ENCODE results near the gene SNAI3.
A peak's percentile ranks its signal among the peaks of the same experiment; 100 is the strongest.

Gene SNAI3

DNA sequence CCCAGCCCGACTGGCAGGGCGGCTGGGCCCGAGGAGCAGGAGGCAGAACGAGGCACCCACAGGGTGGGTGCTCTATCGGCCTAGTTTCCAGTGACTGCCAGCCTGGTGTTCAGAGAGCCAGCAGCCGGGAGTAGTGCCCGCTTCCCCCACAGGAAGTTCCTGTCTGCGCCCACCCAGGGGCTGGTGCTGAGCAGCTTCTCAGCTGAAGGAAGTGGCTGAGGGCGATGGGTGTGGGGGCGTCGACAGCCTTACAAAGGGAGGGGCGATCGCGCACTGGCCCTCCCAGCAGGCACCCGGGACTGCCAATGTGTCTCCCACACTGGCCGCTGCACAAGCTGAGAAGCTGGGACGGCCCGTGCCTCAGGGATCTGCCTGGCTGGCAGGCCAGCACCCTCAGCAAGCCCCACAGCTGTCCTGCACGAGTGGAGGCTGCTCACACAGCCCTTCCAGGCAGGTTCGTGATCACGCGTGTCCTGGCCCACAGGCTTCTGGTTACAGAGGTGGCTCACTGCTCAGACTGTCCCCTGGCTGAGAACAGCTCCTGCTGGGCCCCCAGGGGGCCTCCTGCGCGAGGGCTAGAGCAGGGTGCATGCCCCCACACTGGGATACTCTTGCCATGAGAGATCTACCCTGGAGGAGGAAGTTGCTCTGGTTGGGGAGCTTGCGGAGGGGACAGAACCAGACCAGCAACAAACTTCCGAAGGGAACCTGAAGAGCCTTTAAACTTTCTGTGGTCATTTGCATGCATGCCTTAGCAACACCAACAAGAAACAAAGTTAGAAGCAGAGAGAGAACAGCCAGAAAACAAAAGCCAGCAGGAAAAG lies 17.4 kb upstream of the SNAI3 start:
- DNase-seq, result peak; percentile 72

DNA sequence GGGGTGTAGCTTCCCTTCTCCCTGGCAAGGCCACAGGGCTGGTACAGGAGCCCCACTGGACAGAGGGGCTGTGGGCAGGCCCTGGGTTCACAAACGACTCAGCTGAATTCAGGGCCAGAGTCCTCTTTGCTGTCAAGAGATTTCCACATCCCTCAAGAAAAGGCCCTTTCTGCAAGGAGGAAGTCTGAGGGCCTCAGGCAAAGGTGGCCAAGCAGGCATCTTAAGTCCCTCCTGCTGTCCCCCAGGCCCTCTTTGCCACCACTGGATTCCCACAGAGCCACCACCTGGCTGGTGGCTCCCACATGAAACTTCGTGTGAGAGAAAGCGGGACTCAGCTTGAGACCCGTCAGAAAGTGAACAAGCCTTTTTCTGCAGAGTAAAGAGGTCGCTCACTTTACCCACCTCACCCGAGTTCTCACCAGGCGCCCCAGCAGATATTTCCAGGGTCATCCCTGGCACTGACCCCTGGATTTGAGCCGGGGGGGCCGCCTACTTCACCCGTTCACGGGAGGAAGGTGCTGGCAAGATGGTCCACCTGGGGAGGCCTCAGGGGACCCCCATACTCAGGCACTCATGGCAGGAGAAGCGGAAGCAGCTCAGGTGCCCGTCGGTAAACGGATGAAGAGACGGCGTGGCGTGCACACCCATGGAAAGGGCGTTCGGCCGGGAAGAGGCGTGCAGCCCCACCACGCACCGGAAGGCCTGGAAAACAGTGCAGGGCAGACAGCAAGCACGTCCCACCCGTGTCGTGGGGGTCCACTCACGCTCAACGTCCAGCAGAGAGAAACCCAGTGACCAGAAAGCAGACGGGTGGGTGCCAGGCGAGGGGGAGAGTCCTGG lies 16.3 kb upstream of the SNAI3 start:
- DNase-seq, result peak; percentile 58

DNA sequence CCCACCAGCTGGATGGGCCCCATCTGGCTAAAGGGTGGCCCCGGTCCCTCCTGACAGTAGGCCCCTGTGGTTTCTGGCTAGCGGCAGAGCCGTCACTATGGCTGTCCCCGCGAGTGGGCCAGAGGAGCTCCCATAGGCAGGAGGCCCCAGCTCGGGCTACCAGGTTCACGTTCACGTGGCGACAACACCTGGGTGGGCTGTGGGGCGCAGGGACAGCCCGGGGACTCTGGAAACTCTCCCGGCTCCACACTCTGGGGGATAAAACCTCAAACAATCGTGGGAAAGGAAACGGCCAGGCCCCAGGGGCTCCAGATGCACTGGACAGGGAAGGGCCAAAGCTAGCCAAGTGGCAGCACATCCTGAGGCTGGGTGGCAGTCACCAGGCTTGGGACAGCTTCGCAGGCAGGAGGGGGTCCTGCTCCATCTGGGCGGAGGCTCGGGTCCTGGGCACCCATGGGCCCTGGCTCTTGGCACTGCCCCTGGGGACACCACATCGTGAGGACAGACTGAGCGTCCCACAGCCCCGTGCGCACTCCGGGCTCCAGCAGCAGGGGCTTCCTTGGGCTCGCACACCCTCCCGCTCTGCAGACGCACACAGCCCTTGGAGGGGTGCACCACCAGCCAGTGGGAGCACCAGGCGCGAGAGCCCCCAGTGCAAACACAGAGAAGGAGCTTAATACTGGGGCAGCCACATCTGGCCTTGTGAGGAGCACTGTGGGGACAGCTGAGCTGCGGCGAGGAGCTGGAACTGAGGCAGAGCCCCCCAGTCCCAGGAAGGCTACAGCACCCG lies 15.5 kb upstream of the SNAI3 start:
- no peak for DNase-seq

DNA sequence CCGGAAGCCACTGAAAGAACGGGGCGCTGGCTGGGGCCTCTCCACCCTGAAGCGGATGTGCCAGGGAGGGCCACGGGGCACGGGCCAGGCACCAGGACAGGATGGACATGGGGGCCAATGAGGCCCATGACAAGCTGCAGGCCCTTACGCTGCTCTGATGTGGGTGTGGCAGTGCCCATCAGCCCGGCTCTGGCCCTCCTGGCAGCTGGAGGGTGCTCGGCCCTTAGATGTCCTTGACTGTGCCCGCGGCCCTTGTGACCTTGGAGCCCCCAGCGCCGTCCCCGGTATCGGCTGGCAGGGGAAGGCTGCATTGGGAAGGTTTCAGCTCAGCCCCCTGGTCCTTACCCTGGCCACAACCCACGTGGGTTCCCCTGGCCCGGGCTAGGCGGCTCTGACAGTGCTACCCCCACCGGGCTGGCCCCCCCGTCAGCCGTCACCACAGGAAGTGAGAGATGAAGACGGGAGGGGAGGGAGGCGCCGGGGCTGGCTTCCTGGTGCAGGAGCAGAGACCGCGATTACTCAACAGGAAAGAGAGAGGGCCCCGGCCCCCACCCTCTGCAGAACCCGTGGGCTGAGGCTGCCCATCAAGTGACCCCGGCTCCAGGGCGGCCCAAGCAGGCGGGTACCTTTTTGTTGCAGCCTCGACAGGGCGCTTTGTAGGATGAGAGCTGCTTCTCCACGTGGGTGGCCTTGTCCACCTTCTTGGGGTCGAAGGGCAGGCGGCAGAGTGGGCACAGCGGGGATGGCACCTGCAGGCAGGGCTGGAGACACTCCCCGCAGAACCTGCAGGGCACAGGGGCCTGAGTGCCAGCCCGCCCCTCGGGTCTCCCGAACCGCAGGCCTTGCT lies 14.6 kb upstream of the SNAI3 start:
- peak; percentile 94 for DNase-seq

DNA sequence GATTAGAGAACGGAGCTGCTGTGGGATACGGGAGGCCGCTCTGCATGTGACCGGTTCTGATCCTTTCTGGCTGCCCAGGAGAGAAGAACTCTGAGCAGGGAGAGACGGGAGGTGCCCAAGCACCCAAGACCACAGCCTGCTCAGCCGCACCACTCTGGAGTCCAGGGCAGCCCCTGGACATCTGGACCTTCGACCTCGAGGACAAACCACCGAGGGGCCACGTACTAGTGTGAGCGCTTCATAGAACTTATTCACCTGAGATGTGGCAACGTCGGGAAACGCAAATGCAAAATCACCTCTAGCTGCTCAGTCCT lies 14.0 kb upstream of the SNAI3 start:
- DNase-seq, result no peak

DNA sequence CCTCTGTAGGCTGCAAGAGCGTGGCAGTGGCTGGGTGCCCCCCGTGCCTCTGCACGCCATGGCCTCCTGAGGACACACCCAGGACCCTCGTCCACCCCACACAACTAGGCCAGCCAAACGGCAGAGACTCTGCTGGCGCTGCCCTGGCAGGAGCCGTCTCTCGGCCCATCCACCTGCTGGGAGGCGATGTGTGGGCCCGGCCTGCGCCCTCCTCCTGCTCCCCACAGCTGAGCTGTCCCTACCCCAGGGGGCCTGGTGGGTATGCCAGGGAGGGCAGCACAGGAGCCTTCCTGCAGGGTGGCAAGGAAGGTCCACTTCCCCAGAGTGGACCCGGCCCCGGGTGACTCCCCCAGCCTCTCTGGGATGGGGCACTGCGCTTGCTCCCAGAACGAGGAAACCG lies 12.9 kb upstream of the SNAI3 start:
- DNase-seq, result no peak

DNA sequence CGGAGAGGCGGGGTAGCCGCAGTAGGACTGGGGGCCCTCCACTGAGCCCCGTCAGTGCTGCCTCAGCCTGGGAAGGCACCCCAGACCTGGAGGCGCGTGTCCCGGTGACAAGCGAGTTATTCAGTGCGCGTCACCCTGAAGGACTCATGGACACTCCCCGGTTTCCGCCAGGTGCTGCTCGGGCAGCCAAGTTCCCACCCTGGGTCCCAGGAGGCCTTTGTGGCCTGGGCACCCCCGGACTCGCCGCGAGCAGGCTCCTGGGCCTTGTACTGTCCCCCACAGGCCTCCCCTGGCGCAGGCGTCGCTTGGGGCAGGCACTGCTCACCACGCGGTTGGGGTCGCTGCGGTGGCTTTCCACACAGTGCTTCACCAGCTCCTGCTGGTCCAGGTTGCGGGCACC lies 12.3 kb upstream of the SNAI3 start:
- no peak for DNase-seq

DNA sequence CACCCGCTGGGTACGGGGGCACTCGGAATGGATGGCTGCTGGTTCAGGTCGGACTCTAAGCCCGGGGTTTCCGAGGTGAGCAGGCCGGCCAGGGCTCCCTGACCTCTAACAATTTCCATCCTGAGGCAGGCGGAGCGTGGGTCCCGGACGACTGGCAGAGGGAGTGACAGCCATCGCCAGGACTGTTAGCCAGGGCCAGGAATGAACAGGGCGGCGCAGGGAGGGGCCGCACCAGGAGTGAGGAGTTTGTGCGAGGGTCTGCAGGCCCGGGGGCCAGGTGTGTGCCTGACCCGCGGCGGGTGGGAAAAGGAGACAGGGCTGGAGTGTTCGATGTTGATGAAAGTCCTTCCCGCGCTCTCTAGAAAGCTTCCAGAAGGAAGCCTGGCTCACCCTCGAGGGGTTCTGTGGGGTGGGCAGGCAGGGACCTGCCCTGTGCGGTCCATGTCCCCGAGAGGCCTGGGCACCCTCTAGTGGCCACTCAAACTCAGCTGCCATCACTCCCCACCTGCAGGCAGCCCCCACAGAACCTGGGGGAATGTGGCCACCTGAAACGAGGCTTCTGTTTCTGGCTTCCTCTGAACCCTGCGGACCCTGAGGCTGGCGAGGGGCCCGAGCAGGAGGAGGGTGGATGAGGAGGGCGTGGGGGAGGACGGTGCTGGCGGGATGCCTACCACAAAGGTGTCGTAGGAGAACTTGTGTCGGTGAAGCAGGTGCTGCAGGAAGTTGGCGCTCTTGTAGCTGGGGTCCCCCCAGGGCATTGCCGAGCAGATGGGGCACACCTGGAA lies 11.7 kb upstream of the SNAI3 start:
- no peak for DNase-seq

DNA sequence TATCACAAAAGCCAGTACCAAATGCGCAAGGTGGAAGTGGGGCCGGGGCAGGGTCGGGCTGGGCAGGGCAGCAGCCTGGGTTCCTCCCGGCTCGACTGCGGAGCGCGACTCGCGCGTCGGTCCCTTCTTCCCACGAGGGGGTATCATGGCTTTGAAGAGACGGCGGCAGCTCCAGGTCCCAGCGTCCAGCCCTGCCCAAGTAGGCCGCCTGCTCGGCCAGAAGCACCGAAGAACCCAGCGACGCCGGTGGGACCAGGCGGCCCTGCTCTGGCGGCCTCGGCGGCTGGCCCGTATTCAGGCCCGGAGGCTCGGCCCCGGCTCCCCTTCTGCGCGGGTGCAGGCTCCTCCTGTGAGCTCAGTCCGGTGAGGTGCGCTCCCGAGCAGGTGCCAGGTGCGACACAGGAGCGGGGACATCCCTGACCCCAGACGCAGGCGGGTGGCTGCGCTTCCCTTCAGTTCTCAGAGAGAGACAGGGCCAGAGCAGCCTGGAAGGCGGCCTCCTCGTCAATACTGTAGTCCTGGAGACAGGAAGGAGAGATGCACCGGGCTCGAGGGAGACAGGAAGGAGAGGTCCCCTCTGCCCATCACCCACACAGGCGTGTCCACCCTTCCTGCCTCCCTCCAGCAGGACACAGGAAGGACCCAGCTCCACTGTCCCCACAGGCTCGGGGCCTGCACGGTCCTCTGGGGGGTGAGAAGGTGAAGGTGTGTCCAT lies 11.0 kb upstream of the SNAI3 start:
- DNase-seq, result no peak

DNA sequence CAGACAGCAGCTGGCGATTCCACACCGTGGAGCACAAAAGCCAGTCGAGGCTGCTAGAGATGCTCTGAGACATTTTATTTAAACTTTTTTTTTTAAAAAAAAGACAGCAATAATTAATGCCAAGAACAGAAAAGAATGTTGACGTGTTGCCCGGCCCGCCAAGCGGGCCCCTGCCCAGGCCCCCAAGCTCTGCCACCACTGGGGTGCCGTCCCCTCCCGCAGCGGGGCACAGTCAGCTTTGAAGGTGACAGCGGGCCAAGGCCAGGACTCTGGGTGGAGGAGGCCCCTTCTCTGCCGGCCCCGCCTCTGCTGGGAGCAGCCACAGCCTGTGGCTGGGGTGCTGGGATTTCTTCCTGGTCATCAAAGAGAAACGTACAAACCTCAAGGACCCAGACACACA lies 10.1 kb upstream of the SNAI3 start:
- no peak for DNase-seq

DNA sequence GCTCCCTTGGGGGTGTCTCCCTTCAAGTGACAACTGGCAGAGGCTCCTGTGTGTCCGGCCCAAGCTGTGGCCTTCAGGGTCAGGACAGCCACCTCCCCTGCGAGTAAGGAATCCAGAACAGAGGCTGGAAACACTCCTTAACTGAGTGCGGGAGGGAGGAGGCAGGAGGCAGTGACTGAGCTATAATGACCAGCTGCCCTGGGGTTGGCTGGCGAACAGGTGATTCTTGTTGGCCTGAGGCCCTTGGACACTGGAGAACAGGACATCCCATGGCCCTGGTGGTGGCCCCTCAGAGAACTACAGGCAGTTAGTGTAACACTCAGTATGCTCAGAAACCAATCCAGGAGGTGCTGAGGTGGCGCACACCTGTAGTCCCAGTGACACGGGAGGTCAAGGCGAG lies 9.4 kb upstream of the SNAI3 start:
- DNase-seq, result no peak

DNA sequence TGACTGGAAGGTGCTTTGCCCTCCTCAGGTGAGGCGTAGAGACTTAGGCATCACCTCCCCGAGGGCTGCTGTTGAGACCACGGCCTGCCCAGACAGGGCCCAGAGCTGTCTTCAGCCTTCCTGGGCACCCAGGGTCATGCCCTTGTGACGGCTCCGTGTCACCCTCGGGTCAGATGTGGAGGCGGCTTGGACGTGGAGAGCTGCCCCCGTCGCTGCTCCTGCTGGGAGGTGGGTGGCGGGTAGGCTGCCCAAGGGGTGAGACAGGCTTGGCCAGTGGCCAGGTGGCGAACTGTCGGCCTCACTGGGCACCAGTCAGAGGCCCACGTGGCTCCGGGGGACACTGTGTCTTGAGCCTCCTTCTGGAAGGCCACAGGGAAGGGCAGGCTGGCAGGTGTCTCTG lies 8.9 kb upstream of the SNAI3 start:
- no peak for DNase-seq

DNA sequence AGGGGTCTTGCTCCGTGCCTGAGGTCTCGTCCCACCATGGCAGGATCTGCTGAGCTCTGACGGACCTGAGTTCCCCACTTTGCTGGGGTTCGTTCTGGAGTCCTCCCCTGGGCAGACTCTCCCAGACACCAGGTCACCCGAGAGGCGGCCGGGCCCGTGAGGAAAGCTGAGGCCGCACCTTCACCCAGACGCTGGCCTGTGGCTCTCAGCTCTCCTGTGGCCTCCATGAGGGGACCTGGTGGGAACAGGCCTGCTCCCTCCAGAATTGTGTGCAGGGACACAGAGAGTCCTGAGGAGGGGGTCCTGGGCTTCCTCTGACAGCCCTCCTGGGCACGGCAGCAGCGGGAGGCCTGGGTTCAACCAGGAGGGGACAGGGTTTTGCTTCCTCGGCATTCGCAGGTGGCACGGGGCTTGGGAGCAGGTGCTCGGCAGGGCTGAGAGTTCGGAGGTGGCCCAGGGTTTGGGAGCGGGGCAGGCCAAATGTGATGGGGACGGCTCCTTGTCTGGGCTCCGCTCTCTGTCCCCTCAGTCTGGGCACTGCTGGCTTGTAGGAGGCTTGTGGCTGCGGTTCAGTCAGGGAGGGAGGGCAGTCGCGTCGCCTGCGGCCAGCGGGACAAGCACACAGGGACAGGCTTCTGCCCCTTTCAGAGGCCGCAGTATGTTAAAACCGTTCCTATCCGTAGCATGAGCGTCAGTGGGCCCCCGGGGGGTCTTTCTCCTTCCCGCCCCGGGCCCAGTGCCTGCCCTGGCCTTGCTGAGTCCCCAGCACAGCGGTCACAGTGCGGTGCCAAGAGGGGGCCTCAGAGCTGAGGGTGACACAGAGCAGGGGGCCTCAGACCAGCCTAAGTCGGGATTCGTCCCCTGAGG lies 8.1 kb upstream of the SNAI3 start:
- DNase-seq, result no peak

DNA sequence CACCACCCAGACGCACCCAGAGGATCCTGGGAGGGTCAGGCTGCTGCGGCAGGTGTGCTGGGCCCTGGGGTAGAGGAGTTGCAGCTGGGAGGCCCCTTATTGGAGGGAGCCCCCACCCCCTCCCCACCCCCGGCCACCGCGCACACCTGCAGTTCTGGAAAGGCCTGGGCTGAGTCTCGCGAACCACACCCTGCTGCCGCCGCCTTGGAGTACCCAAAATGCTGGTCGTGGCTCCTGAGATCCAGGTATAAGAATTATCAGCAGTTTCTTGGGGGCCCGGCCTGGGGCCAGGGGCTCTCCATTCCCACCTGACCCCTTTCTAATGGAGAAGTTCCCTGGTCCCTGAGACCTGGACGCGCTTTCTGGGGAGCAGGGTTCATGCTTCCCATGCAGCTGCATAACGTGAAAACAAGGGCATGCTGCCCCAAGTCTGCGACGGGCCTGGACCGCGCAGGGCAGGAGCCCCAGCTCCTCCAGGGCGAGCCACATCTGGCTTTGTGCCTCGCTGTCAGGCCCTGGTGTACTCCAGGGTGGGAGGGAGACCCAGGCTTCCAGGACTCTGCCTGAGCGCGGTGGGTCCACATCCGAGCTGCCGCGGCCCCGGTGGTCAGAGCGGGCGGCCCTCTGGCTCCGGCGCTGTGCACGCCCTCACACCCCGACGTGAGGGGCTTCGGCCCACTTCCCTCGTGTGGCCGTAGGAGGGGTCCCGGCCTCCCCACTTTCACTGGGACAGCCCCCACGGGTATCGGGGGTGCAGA lies 7.3 kb upstream of the SNAI3 start:
- DNase-seq, result no peak

DNA sequence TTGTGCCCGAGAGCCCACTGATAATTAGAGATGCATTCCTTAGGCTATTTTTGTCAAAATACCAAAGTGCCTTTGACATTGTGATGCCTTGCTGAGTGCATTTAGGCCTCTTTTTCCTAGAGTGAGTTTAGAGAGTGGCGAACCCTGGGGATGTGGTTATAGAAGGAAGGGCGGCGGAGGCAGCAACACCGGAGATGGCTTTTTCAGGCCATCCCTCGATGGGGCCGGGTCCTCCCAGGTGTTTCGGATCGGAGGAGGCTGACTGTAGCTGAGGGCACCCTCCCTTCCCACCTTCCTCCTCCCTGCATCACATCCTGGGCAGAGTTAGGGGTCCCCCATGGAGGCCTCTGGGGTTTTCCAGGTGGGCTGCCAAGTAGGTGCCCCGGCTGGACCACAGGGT lies 6.6 kb upstream of the SNAI3 start:
- DNase-seq, result no peak

DNA sequence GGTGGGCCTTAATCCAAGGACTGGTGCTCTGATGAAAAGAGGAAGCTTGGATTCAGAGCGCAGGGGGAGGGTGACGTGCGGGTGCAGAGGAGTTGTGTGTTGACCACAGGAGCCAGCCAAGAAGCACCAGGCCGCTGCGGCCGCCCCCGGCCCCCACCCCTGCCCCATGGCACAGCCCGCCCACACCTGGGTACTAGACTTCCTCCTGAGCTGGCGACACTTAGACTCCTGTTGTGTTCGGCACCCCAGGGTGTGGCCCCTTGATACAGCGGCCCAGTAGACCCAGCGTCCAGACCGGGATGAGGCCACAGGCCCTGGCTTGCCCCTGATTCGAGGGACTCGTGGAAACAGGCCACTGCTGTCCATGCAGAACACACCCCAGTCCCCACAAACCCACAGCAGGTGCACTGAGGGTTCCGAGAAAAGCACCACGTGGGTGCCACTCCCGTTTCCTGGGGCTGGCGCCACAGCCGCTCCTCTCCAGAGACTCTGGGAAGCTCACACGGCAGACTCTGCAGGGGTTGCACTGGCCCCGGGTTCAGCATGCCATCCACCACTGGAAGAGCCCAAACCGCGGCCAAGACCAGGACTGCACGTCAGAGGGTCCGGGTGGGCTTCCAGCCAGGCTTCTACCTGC lies 5.7 kb upstream of the SNAI3 start:
- DNase-seq, result peak; percentile 76

DNA sequence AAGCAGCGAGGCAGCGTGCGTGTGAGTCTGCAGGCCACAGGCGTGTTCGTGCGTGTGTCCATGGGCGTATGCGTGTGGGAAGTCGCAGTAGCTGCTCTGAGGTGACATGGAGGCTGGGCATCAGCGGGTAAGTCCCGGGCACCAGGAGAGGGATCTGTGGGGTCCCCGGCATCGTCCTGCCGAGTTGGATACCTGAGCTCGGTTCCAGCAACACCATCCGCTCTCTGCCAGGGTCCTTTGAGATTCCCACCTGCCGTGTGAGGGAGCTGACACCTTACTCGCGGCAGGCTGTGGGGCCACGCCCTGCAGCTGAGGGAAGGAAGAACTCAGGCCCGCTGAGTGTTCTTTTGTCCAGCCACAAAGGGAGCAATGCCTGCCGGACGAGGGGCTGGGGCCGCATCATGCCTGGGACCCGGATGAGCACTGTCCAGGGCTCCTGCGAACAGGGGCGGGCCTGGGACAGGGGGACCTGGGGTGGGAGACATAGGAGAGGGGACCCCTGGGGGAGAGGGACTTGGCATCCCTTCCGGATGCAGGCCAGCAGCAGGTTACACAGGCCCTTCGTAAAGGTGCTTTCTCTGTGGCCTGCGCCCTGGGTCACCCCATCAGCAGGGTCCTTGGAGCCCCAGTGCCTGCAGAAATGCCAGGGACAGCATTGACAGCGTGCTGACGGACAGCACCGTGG lies 5.0 kb upstream of the SNAI3 start:
- no peak for DNase-seq
